Measurements from ENCODE around the gene UBE2R2.

UBE2R2 gene

DNA sequence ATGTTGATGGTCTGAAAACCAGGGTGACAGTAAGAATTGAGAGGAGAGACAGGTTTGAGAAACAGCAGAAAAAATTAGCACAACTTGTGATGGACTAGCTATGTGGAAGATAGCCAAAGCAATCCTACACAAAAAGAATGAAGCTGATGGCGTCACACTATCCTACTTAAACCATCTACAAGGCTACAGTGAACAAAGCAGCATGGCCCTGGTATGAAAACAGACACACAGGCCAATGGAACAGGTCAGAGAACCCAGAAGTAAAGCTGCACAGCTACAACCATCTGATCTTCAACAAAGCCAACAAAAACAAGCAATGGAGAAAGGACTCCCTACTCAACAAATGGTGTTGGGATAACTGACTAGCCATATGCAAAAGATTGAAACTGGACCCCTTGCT lies 7.5 kb upstream of the UBE2R2 start:
- H3K4me2 ChIP-seq (ENCODE audit: low read depth, low read length, poor library complexity, severe bottlenecking) = no peak overlapping the region
- no peak overlapping the region for H2AFZ ChIP-seq (ENCODE audit: low read length)
- H4K20me1 ChIP-seq (ENCODE audit: insufficient read depth, low read length, poor library complexity, severe bottlenecking) = no peaks in the 10 kb centered on the region
- no peaks in the 10 kb centered on the region for H3K9me2 ChIP-seq (replicated peaks; ENCODE audit: low read depth, low read length)
- peaks cover 8% of the 10 kb centered on the region for H3K4me1 ChIP-seq (ENCODE audit: insufficient read depth, low read length, poor library complexity, severe bottlenecking)
- H3K36me3 ChIP-seq (ENCODE audit: insufficient read depth, low read length) = no peaks in the 10 kb centered on the region
- no peaks in the 10 kb centered on the region for H3K27me3 ChIP-seq (ENCODE audit: insufficient read depth, low read length, poor library complexity, severe bottlenecking)
- no peaks in the 10 kb centered on the region for H3K9me3 ChIP-seq (ENCODE audit: insufficient read depth, low read depth, low read length)
- H3K4me3 ChIP-seq (ENCODE audit: low read length, poor library complexity, severe bottlenecking) = no peak overlapping the region
- H3K9ac ChIP-seq (ENCODE audit: low read depth, low read length, poor library complexity, severe bottlenecking) = no peak overlapping the region
- no peaks in the 10 kb centered on the region for H3F3A ChIP-seq (ENCODE audit: low read depth)
- TF ChIP-seq, protein P1, sequence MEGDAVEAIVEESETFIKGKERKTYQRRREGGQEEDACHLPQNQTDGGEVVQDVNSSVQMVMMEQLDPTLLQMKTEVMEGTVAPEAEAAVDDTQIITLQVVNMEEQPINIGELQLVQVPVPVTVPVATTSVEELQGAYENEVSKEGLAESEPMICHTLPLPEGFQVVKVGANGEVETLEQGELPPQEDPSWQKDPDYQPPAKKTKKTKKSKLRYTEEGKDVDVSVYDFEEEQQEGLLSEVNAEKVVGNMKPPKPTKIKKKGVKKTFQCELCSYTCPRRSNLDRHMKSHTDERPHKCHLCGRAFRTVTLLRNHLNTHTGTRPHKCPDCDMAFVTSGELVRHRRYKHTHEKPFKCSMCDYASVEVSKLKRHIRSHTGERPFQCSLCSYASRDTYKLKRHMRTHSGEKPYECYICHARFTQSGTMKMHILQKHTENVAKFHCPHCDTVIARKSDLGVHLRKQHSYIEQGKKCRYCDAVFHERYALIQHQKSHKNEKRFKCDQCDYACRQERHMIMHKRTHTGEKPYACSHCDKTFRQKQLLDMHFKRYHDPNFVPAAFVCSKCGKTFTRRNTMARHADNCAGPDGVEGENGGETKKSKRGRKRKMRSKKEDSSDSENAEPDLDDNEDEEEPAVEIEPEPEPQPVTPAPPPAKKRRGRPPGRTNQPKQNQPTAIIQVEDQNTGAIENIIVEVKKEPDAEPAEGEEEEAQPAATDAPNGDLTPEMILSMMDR (conservative IDR thresholded peaks at IDR 0.05; ENCODE audit: low read length) = no peak
- TF ChIP-seq EZH2phosphoT487 (IDR thresholded peaks at IDR 0.05; ENCODE audit: borderline replicate concordance) = no peak
- H3K79me2 ChIP-seq (ENCODE audit: insufficient read depth, low read length) = no peaks in the 10 kb centered on the region

DNA sequence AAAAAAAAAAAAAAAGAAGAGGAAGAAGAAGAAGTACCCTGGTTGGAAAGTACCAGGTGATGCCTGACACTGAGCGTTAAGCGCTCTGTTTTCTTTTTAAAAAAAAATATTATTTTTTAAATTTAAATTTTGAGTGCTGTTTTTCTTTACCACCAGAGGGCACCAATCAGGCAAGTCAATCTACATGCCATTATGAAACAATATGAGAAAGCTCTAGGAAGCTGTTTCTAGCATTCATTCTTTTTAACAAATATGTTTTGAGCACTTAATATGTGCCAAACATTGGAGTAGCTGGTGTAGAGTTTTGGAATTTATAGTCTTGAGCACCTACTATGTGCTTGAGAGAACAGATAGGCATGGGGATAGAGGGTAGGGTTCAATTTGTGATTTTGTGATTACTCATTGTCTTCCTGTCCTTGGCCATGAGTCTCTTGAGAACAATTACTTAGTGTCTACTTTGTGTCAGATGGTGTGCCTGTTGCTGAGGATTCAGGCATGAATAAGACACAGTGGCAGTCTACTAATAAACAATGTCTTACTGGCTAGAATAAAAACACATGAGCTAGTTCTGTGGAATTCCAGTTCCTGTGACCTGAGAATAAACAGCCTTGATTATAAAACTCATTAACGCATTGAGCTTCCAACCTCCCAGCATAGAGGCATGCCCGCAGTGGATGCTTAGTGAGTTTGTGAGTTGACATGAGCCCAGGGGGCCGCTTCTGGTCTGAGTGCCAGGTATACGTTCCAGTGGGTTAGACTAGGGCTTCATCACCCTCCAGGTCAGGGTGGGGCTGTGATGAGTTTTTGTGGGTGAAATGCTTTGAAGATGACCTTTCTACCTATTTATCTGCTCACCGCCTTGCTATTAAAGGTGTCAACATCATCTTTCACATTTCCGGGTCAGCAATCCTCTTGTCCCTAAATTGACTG lies 3.0 kb upstream of the UBE2R2 start:
- peak overlapping the region; percentile 32 for H3K9ac ChIP-seq (ENCODE audit: low read depth, low read length, poor library complexity, severe bottlenecking)
- H4K20me1 ChIP-seq (ENCODE audit: insufficient read depth, low read length, poor library complexity, severe bottlenecking) = peaks cover 8% of the 10 kb centered on the region
- H3K4me2 ChIP-seq (ENCODE audit: low read depth, low read length, poor library complexity, severe bottlenecking) = peak overlapping the region; percentile 29
- H3K9me3 ChIP-seq (ENCODE audit: insufficient read depth, low read depth, low read length) = no peaks in the 10 kb centered on the region
- H3K9me2 ChIP-seq (replicated peaks; ENCODE audit: low read depth, low read length) = no peaks in the 10 kb centered on the region
- peaks cover 30% of the 10 kb centered on the region for H3K79me2 ChIP-seq (ENCODE audit: insufficient read depth, low read length)
- H3K27me3 ChIP-seq (ENCODE audit: insufficient read depth, low read length, poor library complexity, severe bottlenecking) = no peaks in the 10 kb centered on the region
- TF ChIP-seq EZH2phosphoT487 (IDR thresholded peaks at IDR 0.05; ENCODE audit: borderline replicate concordance) = no peak
- TF ChIP-seq, protein P1 (conservative IDR thresholded peaks at IDR 0.05; ENCODE audit: low read length) = peak; percentile 52
- no peaks in the 10 kb centered on the region; the same call in 1 of the 2 replicates for H3F3A ChIP-seq (ENCODE audit: low read depth)
- peak overlapping the region; percentile 18 for H3K4me3 ChIP-seq (ENCODE audit: low read length, poor library complexity, severe bottlenecking)
- H3K36me3 ChIP-seq (ENCODE audit: insufficient read depth, low read length) = no peaks in the 10 kb centered on the region
- H3K4me1 ChIP-seq (ENCODE audit: insufficient read depth, low read length, poor library complexity, severe bottlenecking) = peaks cover 26% of the 10 kb centered on the region
- peak overlapping the region; percentile 92 for H2AFZ ChIP-seq (ENCODE audit: low read length)

DNA sequence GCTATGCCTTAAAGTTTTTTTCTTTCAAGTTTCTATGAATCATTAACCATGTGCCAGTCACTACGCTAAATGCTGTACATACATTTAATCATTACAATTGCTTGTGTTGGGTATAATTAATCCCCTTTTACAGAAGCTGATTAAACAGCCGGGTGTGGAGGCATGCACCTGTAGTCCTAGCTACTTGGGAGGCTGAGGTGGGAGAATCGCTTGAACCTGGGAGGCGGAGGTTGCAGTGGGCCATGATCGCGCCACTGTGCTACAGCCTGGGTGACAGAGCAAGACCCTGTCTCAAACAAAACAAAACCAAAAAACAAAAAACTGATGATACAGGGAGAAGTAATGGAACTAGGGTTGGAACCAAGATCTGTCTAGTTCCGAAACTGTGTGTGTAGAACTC lies 1.2 kb upstream of the UBE2R2 start:
- peaks cover 48% of the 10 kb centered on the region for H3K79me2 ChIP-seq (ENCODE audit: insufficient read depth, low read length)
- peak overlapping the region; percentile 87 for H3K4me2 ChIP-seq (ENCODE audit: low read depth, low read length, poor library complexity, severe bottlenecking)
- H3K4me1 ChIP-seq (ENCODE audit: insufficient read depth, low read length, poor library complexity, severe bottlenecking) = peaks cover 37% of the 10 kb centered on the region
- peak overlapping the region; percentile 89 for H3K4me3 ChIP-seq (ENCODE audit: low read length, poor library complexity, severe bottlenecking)
- no peak overlapping the region for H2AFZ ChIP-seq (ENCODE audit: low read length)
- peak overlapping the region; percentile 91 for H3K9ac ChIP-seq (ENCODE audit: low read depth, low read length, poor library complexity, severe bottlenecking)
- TF ChIP-seq, protein P1 (conservative IDR thresholded peaks at IDR 0.05; ENCODE audit: low read length) = no peak
- no peak for TF ChIP-seq EZH2phosphoT487 (IDR thresholded peaks at IDR 0.05; ENCODE audit: borderline replicate concordance)
- no peaks in the 10 kb centered on the region for H3K27me3 ChIP-seq (ENCODE audit: insufficient read depth, low read length, poor library complexity, severe bottlenecking)
- no peaks in the 10 kb centered on the region for H3K9me2 ChIP-seq (replicated peaks; ENCODE audit: low read depth, low read length)
- H3F3A ChIP-seq (ENCODE audit: low read depth) = no peaks in the 10 kb centered on the region; the same call in 1 of the 2 replicates
- H3K9me3 ChIP-seq (ENCODE audit: insufficient read depth, low read depth, low read length) = no peaks in the 10 kb centered on the region
- H3K36me3 ChIP-seq (ENCODE audit: insufficient read depth, low read length) = no peaks in the 10 kb centered on the region
- peaks cover 26% of the 10 kb centered on the region for H4K20me1 ChIP-seq (ENCODE audit: insufficient read depth, low read length, poor library complexity, severe bottlenecking)

Measured in Loucy (cell line).